ENCODE results near the gene CHST9.
"Not testable (repeated sequence)": the region's sequence is repeated elsewhere in the genome, so short reads cannot be mapped to it uniquely, and the experiment has no call there.

The CHST9 gene

GRCh38 chr18:27185025-27185763, at the start of gene CHST9:
Gene CHST9, minus strand, starts transcription at chr18:27185308. Its CDS starts 42,499 bp downstream, at chr18:27142809.
- H3K27me3 ChIP-seq (ENCODE audit: low read depth, low read length), result no peaks in the 10 kb centered on the region
- no peak within 1 kb of the TSS for H3K4me3 ChIP-seq (ENCODE audit: low read length)
- H3K27ac ChIP-seq (ENCODE audit: low read length), result no peak within 1 kb of the TSS
- H2AFZ ChIP-seq (ENCODE audit: low read depth, low read length), result no peak within 1 kb of the TSS
- TF ChIP-seq CTCF (IDR thresholded peaks at IDR 0.05; ENCODE audit: low read depth, low read length) (no peak), EZH2phosphoT487 (IDR thresholded peaks at IDR 0.05; ENCODE audit: low read depth) (no peak)
- H3K36me3 ChIP-seq (replicated peaks; ENCODE audit: low read depth, low read length), result no peaks in the 10 kb centered on the region
- H4K20me1 ChIP-seq (ENCODE audit: insufficient read depth, low read length), result no peaks in the 10 kb centered on the region
- no peaks in the 10 kb centered on the region for H3K79me2 ChIP-seq (ENCODE audit: low read length)
- no peak within 1 kb of the TSS for H3K9ac ChIP-seq (ENCODE audit: low read length)
- H3K4me2 ChIP-seq (ENCODE audit: low read length), result no peak within 1 kb of the TSS
- H3K4me1 ChIP-seq (ENCODE audit: low read length), result no peaks in the 10 kb centered on the region
- H3K9me3 ChIP-seq (ENCODE audit: insufficient read depth, low read length), result no peaks in the 10 kb centered on the region

GRCh38 chr18:27232355-27232754, 47.2 kb upstream of the CHST9 start:
- H3K79me2 ChIP-seq (ENCODE audit: low read length); H3K9ac ChIP-seq (ENCODE audit: low read length); H2AFZ ChIP-seq (ENCODE audit: low read depth, low read length); H3K27ac ChIP-seq (ENCODE audit: low read length); H3K4me2 ChIP-seq (ENCODE audit: low read length); H3K36me3 ChIP-seq (replicated peaks; ENCODE audit: low read depth, low read length); H3K4me1 ChIP-seq (ENCODE audit: low read length); H4K20me1 ChIP-seq (ENCODE audit: insufficient read depth, low read length); H3K27me3 ChIP-seq (ENCODE audit: low read depth, low read length); H3K9me3 ChIP-seq (ENCODE audit: insufficient read depth, low read length); H3K4me3 ChIP-seq (ENCODE audit: low read length): not testable (repeated sequence)

GRCh38 chr18:27231671-27232070, 46.6 kb upstream of the CHST9 start:
- H3K4me2 ChIP-seq (ENCODE audit: low read length); H3K9ac ChIP-seq (ENCODE audit: low read length); H3K27ac ChIP-seq (ENCODE audit: low read length): not testable (repeated sequence)

GRCh38 chr18:27231221-27231620, 46.1 kb upstream of the CHST9 start:
- not testable (repeated sequence) for H3K4me1 ChIP-seq (ENCODE audit: low read length); H3K9ac ChIP-seq (ENCODE audit: low read length); H3K4me3 ChIP-seq (ENCODE audit: low read length); H3K36me3 ChIP-seq (replicated peaks; ENCODE audit: low read depth, low read length); H3K27ac ChIP-seq (ENCODE audit: low read length); H2AFZ ChIP-seq (ENCODE audit: low read depth, low read length); H3K79me2 ChIP-seq (ENCODE audit: low read length); H3K4me2 ChIP-seq (ENCODE audit: low read length); H4K20me1 ChIP-seq (ENCODE audit: insufficient read depth, low read length); H3K9me3 ChIP-seq (ENCODE audit: insufficient read depth, low read length); H3K27me3 ChIP-seq (ENCODE audit: low read depth, low read length)

More at GRCh38 chr18:27231671-27232070, 46.6 kb upstream of the CHST9 start:
- H3K9me3 ChIP-seq (ENCODE audit: insufficient read depth, low read length); H3K79me2 ChIP-seq (ENCODE audit: low read length); H3K27me3 ChIP-seq (ENCODE audit: low read depth, low read length); H3K4me1 ChIP-seq (ENCODE audit: low read length); H3K4me3 ChIP-seq (ENCODE audit: low read length); H2AFZ ChIP-seq (ENCODE audit: low read depth, low read length); H4K20me1 ChIP-seq (ENCODE audit: insufficient read depth, low read length); H3K36me3 ChIP-seq (replicated peaks; ENCODE audit: low read depth, low read length): not testable (repeated sequence)

GRCh38 chr18:27227721-27228120, 42.6 kb upstream of the CHST9 start:
- Histone ChIP-seq H2AFZ (ENCODE audit: low read depth, low read length) (no peak overlapping the region), H3K4me1 (ENCODE audit: low read length) (no peaks in the 10 kb centered on the region), H3K9ac (ENCODE audit: low read length) (no peak overlapping the region), H3K27ac (ENCODE audit: low read length) (no peak overlapping the region), H3K36me3 (replicated peaks; ENCODE audit: low read depth, low read length) (no peaks in the 10 kb centered on the region), H3K9me3 (ENCODE audit: insufficient read depth, low read length) (no peaks in the 10 kb centered on the region), H3K79me2 (ENCODE audit: low read length) (no peaks in the 10 kb centered on the region), H4K20me1 (ENCODE audit: insufficient read depth, low read length) (no peaks in the 10 kb centered on the region), H3K4me3 (ENCODE audit: low read length) (no peak overlapping the region), H3K27me3 (ENCODE audit: low read depth, low read length) (no peaks in the 10 kb centered on the region), H3K4me2 (ENCODE audit: low read length) (no peak overlapping the region)
- TF ChIP-seq CTCF (IDR thresholded peaks at IDR 0.05; ENCODE audit: low read depth, low read length), result no peak
- no peak for TF ChIP-seq EZH2phosphoT487 (IDR thresholded peaks at IDR 0.05; ENCODE audit: low read depth)

Measured in OCI-LY3 (cell line).